Panc1 (cell line): Measurements from ENCODE around the gene ZNF845. TPM values are rescaled to one million over a fixed set of nuclear protein-coding genes. Genes with fewer than 3 reads are reported as not detected.

Source experiments
- ATAC-seq: fragments of 200-7000 bp; cut with Tn5 transposase; 2 replicates; pipeline ENCODE4 v1.9.1; 2020; ENCODE audit warnings: mild to moderate bottlenecking, moderate library complexity
- BruUV-seq: library from RNA; stranded (reverse); fragments of 400-500 nt; replicated peaks from 2 replicates; lab custom pipeline; 2021; lab: Mats Ljungman, UMichigan
- CTCF ChIA-PET: fragments of 300-600 bp; sonication (Branson Sonifier 250); formaldehyde crosslinking; loops from one replicate; lab custom pipeline; 2022; ENCODE audit warnings: antibody characterized with exemption; lab: Charles Lee
- POLR2A ChIA-PET: fragments of 300-600 bp; sonication (Branson Sonifier 250); formaldehyde crosslinking; loops from one replicate; lab custom pipeline; 2022; ENCODE audit warnings: antibody characterized with exemption; lab: Charles Lee
- DNase-seq: peaks from one replicate; pipeline ENCODE4 v3.0.0-alpha.2; 2010; ENCODE audit warnings: low read depth, low spot score
- H3K27ac ChIP-seq: 2 replicates; pipeline ENCODE4 v1.5.1; 2011; ENCODE audit warnings: mild to moderate bottlenecking, low read length, inconsistent platforms
- H3K27me3 ChIP-seq: fragments of 200-500 bp; sonication (Bioruptor generic); 2 replicates; pipeline ENCODE4 v1.6.0; 2014; ENCODE audit warnings: low read length, inconsistent platforms; ENCODE audit not compliant: control insufficient read depth, insufficient read depth
- H3K36me3 ChIP-seq: fragments of 200-500 bp; sonication (Bioruptor generic); 2 replicates; pipeline ENCODE4 v1.5.1; 2014; ENCODE audit warnings: inconsistent platforms, mild to moderate bottlenecking, low read length, moderate library complexity; ENCODE audit not compliant: control insufficient read depth, insufficient read depth
- H3K4me1 ChIP-seq: 2 replicates; pipeline ENCODE4 v1.5.1; 2011; ENCODE audit warnings: inconsistent platforms, mild to moderate bottlenecking, low read length, moderate library complexity; ENCODE audit not compliant: control insufficient read depth, insufficient read depth
- H3K4me3 ChIP-seq, 2 experiments: 2 replicates each; pipeline ENCODE4 v1.5.1; 2011 to 2012; ENCODE audit warnings: low read depth in 2 of 2, low read length in 2 of 2, mild to moderate bottlenecking in 2 of 2, inconsistent platforms in 1 of 2, moderate library complexity in 1 of 2
- H3K9me3 ChIP-seq: fragments of 200-500 bp; sonication (Bioruptor generic); 2 replicates; pipeline ENCODE4 v1.5.1; 2014; ENCODE audit warnings: low read depth, mild to moderate bottlenecking, inconsistent platforms, low read length, moderate library complexity; ENCODE audit not compliant: control insufficient read depth, insufficient read depth
- CTCF ChIP-seq: fragments of 450-650 bp; IDR thresholded peaks from 2 replicates; pipeline ENCODE4 v1.5.1; 2017; ENCODE audit warnings: mild to moderate bottlenecking
- POLR2AphosphoS5 ChIP-seq: IDR thresholded peaks from 2 replicates; pipeline ENCODE4 v1.6.1; 2012; ENCODE audit warnings: mild to moderate bottlenecking, low read depth, low read length, moderate library complexity
- REST ChIP-seq, 2 experiments: IDR thresholded peaks; 2 replicates each; pipeline ENCODE4 v1.6.1; 2011 to 2012; ENCODE audit warnings: low read depth in 2 of 2, control low read depth in 1 of 2, low read length in 1 of 2, mild to moderate bottlenecking in 1 of 2, moderate library complexity in 1 of 2; ENCODE audit not compliant: insufficient read depth in 1 of 2
- SIN3A ChIP-seq: IDR thresholded peaks from 2 replicates; pipeline ENCODE4 v1.6.1; 2012; ENCODE audit warnings: low read depth, mild to moderate bottlenecking, low read length, moderate library complexity, borderline replicate concordance; ENCODE audit not compliant: insufficient read depth
- TCF7L2 ChIP-seq: IDR thresholded peaks from 2 replicates; pipeline ENCODE4 v1.6.1; 2011; ENCODE audit warnings: mild to moderate bottlenecking, low read depth, low read length, inconsistent platforms
- in situ Hi-C: cut with HindIII; loops from 2 replicates; pipeline ENCODE4 v1.10.0; 2016; ENCODE audit warnings: low sequenced_read_pairs, low pct_unique_long_range_greater_than_20kb
- intact Hi-C: fragments of 100-400 bp; cut with micrococcal nuclease; formaldehyde crosslinking; loops from one replicate; pipeline ENCODE4 v1.10.0; 2022; ENCODE audit not compliant: unreplicated experiment
- total RNA-seq: library from RNA; stranded (reverse); gene quantifications from one replicate; pipeline ENCODE4 v1.2.1, GENCODE V29; 2021; ENCODE audit not compliant: unreplicated experiment

Gene ZNF845
- total RNA-seq, 1 experiment from 2014 or later = 12.3 TPM

DNA sequence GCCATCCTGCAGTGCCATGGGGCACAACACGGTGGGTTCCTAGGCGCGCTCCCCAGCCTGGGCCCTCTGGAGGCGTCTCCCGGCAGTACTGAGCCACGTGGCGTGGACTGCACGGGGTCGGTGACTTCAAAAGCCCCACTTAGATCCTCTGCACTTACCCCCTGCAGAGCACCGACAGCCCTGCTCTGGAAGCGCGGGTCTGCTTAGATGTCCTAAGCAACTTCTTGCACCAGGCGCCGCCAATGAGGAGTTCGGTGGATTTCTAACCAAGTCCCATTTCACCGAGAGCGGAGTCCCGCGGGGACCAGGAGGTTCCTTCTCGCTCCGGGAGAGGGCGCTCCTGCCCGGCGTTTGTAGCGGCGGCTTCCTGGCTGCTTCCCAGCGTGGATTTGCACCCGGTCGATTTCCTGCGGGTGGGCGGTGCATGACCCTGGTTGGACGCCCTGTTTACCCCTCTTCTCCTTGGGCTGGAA, 25.2 kb upstream of the ZNF845 start:
- Histone ChIP-seq H3K27me3 (0 out of 2 replicates have a peak, but pooled peaks cover 3% of the 10 kb centered on the region), H3K4me3 (no peak overlapping the region), H3K9me3 (no peaks in the 10 kb centered on the region), H3K27ac (no peak overlapping the region), H3K4me1 (peaks cover 4% of the 10 kb centered on the region; the same call in 1 of the 2 replicates), H3K36me3 (no peaks in the 10 kb centered on the region)
- POLR2A ChIA-PET = no interaction called here
- no peak for TF ChIP-seq SIN3A
- peak; percentile 58; the same call in 1 of the 2 replicates for TF ChIP-seq TCF7L2
- TF ChIP-seq POLR2AphosphoS5 = no peak
- TF ChIP-seq CTCF = peak; percentile 80
- no TSS peak for BruUV-seq
- in situ Hi-C loops = no loop called here
- CTCF ChIA-PET = no interaction called here
- intact Hi-C loops = no loop called here
- no peak for DNase-seq
- peak; percentile 56 for ATAC-seq

- ChIA-PET CTCF (no interaction called here), POLR2A (interaction anchor here (0.6 kb wide), 1 partner anchor 256 kb away, joined by 3 read pairs; no protein-coding TSS in a partner anchor)
- no peaks in the 10 kb centered on the region for H3K36me3 ChIP-seq
- H3K27me3 ChIP-seq = no peaks in the 10 kb centered on the region
- H3K27ac ChIP-seq = peak overlapping the region; percentile 37; the same call in 1 of the 2 replicates
- no peak for DNase-seq
- peak overlapping the region in 1 of 2 experiments; percentile 2; a peak in 1 of 4 replicates for H3K4me3 ChIP-seq
- peaks cover 4% of the 10 kb centered on the region; the same call in 1 of the 2 replicates for H3K4me1 ChIP-seq
- H3K9me3 ChIP-seq = no peaks in the 10 kb centered on the region
- ATAC-seq = no peak
- intact Hi-C loops = no loop called here
- TF ChIP-seq SIN3A (no peak), POLR2AphosphoS5 (no peak), TCF7L2 (no peak), CTCF (no peak), REST (IDR thresholded peaks at IDR 0.05; ENCODE audit: insufficient read depth in 1 of 2, low read depth in 2 of 2, low read length in 1 of 2) (no peak)
- BruUV-seq = no TSS peak
- in situ Hi-C loops = no loop called here
Measured at GRCh38 chr19:53311044-53311443, 22.5 kb upstream of the ZNF845 start.
